SK-N-SH (cell line): Measurements from ENCODE around the gene KLHL18.

Experiments
- CHD2 ChIP-seq: fragments of 150-350 bp; IDR thresholded peaks from 2 replicates; pipeline ENCODE4 v1.6.1; 2018; ENCODE audit warnings: low read length; ENCODE audit not compliant: partially characterized antibody
- CTCF ChIP-seq: fragments of 200-600 bp; sonication (generic); IDR thresholded peaks from 2 replicates; pipeline ENCODE4 v1.6.1; 2017; ENCODE audit warnings: antibody characterized with exemption, mild to moderate bottlenecking, moderate library complexity
- ELF1 ChIP-seq: IDR thresholded peaks from 2 replicates; pipeline ENCODE4 v1.4.0; 2012
- FOSL2 ChIP-seq: IDR thresholded peaks from 2 replicates; pipeline ENCODE4 v1.4.0; 2012; ENCODE audit warnings: low read depth, mild to moderate bottlenecking, moderate library complexity, borderline replicate concordance
- TF ChIP-seq, protein P1 (sequence below): IDR thresholded peaks from 2 replicates; pipeline ENCODE4 v1.4.0; 2012; ENCODE audit warnings: low read depth

GRCh38 chr3:47384425-47384824 is 101.7 kb downstream of the KLHL18 start:
- TF ChIP-seq, protein P1, sequence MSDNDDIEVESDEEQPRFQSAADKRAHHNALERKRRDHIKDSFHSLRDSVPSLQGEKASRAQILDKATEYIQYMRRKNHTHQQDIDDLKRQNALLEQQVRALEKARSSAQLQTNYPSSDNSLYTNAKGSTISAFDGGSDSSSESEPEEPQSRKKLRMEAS = no peak
- TF ChIP-seq CTCF = no peak
- TF ChIP-seq FOSL2 = no peak
- no peak for TF ChIP-seq CHD2
- TF ChIP-seq ELF1 = no peak
